Measurements from ENCODE around the gene FAM98B.

GRCh38 chr15:38421069-38421690 is 32.7 kb upstream of the FAM98B start:
- TF ChIP-seq CTCF (IDR thresholded peaks at IDR 0.05) (no peak), POLR2A (IDR thresholded peaks at IDR 0.05) (no peak), POLR2AphosphoS5 (IDR thresholded peaks at IDR 0.05) (no peak), EP300 (IDR thresholded peaks at IDR 0.05; ENCODE audit: low read depth) (no peak)
